LNCaP clone FGC (cell line): ENCODE data around the gene TIFAB.

Experiments used
- DNase-seq: peaks from one replicate; pipeline ENCODE4 v3.0.0-alpha.2; 2011; ENCODE audit warnings: low read depth
- H3K4me3 ChIP-seq: 2 replicates; pipeline ENCODE4 v1.5.1; 2011; ENCODE audit warnings: mild to moderate bottlenecking, low read depth, low read length, control low read depth
- TF ChIP-seq, protein P1 (sequence below): IDR thresholded peaks from 2 replicates; pipeline ENCODE4 v1.5.1; 2012; ENCODE audit warnings: mild to moderate bottlenecking; ENCODE audit not compliant: control insufficient read depth, insufficient read depth; ENCODE audit errors: extremely low read depth

Gene TIFAB

GRCh38 chr5:135447298-135447929 lies 4.7 kb downstream of the TIFAB start, which contains the start of gene DCANP1:
DCANP1 (minus strand) TSS chr5:135447348; CDS start chr5:135447108, 240 bp downstream.
- H3K4me3 ChIP-seq, result no peak within 1 kb of the TSS
- TF ChIP-seq, protein P1, sequence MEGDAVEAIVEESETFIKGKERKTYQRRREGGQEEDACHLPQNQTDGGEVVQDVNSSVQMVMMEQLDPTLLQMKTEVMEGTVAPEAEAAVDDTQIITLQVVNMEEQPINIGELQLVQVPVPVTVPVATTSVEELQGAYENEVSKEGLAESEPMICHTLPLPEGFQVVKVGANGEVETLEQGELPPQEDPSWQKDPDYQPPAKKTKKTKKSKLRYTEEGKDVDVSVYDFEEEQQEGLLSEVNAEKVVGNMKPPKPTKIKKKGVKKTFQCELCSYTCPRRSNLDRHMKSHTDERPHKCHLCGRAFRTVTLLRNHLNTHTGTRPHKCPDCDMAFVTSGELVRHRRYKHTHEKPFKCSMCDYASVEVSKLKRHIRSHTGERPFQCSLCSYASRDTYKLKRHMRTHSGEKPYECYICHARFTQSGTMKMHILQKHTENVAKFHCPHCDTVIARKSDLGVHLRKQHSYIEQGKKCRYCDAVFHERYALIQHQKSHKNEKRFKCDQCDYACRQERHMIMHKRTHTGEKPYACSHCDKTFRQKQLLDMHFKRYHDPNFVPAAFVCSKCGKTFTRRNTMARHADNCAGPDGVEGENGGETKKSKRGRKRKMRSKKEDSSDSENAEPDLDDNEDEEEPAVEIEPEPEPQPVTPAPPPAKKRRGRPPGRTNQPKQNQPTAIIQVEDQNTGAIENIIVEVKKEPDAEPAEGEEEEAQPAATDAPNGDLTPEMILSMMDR, result no peak

DNA sequence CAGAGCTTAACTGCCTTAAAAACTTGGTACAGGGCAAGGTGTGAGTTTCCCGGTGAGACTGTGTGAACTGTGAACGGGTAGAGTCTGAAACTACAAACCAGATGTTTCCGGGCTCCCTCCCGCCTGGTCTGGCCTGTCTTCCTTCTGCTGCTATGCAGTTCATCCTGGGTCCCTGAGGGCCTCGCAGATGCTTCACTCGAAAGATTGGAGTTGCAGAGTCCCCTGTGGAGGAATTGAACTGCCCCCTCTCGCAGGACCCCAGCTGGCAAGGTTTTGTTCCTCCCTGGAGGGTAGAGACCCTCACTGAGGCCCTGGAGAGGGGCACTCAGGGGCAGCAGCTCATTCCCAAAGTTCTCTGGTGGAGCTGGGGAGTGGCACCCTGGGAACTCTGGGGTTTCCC lies 5.5 kb downstream of the TIFAB start:
- TF ChIP-seq, protein P1, result no peak
- no peak overlapping the region for H3K4me3 ChIP-seq
- DNase-seq, result no peak

More at GRCh38 chr5:135447298-135447929, 4.7 kb downstream of the TIFAB start, which contains the start of gene DCANP1:
- DNase-seq, result no peak

DNA sequence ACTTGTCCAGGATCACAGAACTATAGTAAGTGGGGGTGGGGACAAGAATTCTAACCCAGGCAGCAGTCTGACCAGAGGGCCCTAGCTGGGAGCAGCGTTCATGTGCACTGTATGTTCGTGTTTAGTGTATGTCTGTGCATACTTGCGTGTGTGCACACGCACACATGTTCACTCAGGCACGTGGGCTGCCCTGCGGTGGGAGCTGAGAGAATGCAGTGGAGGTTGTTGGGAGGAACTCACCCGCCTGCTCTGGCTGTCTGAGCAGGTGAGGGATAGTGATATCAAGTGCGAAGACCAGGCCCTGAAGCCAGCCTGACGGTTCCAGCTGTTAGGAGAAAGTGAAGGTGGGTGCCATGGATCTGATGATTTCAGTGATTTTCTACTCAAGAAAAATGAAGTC lies 5.9 kb downstream of the TIFAB start:
- H3K4me3 ChIP-seq, result no peak overlapping the region
- no peak for DNase-seq
- TF ChIP-seq, protein P1, result no peak

DNA sequence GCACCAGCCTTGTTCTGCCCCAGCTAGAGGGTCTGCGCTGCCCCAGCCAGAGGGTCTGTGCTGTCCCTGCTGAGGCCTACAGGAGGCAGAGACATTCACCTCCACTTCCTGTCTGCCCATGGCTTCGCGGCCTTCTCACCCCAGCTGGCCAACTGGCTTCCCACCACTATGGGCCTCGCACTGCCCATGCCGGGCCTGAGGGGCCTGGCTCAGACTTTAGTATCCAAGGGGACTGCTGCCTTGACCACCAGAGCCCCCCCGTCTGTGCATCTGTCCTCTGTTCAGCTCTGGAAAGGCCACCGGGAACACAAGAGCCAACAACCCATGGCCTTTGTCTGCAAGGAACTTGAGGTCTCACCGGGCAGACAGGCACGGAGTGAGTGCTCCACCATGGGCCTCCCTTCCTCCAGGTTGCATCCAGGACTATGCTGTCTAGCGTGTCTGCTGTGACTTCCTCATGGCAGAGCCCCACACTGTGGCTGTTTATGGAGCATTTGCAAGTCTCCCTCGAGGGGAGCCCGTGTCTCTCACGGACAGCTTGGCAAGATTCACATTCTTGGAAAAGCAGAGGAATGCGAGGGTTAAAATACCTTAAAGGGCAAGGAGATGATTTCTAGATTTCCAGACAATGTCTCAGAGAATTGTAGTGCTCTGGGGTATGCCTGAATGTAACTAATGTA lies 6.7 kb downstream of the TIFAB start:
- TF ChIP-seq, protein P1, result no peak
- no peak overlapping the region for H3K4me3 ChIP-seq

DNA sequence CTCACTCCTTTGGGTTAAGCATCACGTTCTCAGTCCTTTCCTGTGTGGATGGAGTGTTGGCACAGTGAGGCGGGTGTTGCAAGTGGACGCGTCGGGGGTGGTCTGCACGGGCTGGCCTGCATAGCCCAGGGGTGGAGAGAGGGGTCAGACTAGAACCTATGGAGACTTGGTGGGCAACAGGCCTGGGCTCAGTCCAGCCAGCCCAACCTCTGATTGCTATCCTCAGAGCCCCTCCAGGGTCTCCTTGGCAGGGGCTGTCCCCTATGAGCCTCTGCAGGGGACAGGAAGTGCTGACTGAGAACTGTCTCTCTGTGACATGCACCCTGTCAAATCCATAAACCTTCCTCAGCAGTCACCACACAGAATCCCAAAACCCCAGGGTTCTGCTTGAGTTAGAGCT lies 7.3 kb downstream of the TIFAB start:
- TF ChIP-seq, protein P1, result no peak
- no peak overlapping the region for H3K4me3 ChIP-seq
- no peak for DNase-seq

More for the DNA sequence above, 6.7 kb downstream of the TIFAB start:
- DNase-seq, result no peak

DNA sequence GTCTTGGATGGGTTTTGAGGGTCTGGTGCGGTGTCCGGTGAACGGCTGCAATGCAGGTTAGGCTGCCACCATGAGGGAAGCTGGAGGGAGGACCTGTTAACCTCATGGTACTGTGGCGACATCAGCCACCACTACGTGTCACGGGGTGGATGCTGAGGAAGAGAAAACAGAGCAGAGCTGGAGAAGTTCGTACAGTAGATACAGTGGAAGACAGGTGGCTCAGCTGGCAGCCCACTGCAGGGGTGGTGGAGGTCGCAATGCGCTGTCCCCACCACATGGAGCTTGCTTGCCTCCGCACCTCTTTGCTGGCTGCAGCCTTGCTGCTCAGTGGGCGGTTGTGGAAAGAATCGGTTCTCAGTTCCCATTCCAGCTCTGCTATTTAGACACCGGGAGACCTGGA lies 7.8 kb downstream of the TIFAB start:
- no peak overlapping the region for H3K4me3 ChIP-seq
- no peak for DNase-seq
- TF ChIP-seq, protein P1, result no peak
